KMS-11 (cell line): ENCODE results near the gene KSR2.
"Not testable (repeated sequence)": the region's sequence is repeated elsewhere in the genome, so short reads cannot be mapped to it uniquely, and the experiment has no call there.

Experiments used
- H2AFZ ChIP-seq: fragments of 200-600 bp; sonication (generic); 2 replicates; pipeline ENCODE4 v1.6.1; 2016; ENCODE audit warnings: antibody characterized with exemption, mixed run types, low read depth
- H3K27ac ChIP-seq: fragments of 200-600 bp; sonication (generic); 2 replicates; pipeline ENCODE4 v1.6.1; 2016; ENCODE audit warnings: mild to moderate bottlenecking, mixed run types
- H3K27me3 ChIP-seq: fragments of 200-600 bp; sonication (generic); 2 replicates; pipeline ENCODE4 v1.6.1; 2017; ENCODE audit warnings: mild to moderate bottlenecking, low read depth, mixed run types, moderate library complexity; ENCODE audit not compliant: insufficient read depth
- H3K36me3 ChIP-seq: fragments of 200-600 bp; sonication (generic); 2 replicates; pipeline ENCODE4 v1.6.1; 2017; ENCODE audit warnings: mild to moderate bottlenecking, mixed run types; ENCODE audit not compliant: insufficient read depth
- H3K4me1 ChIP-seq: fragments of 200-600 bp; sonication (generic); 2 replicates; pipeline ENCODE4 v1.6.1; 2016; ENCODE audit warnings: mild to moderate bottlenecking, low read depth, mixed run types; ENCODE audit not compliant: poor library complexity, severe bottlenecking
- H3K4me2 ChIP-seq: fragments of 200-600 bp; sonication (generic); 2 replicates; pipeline ENCODE4 v1.7.0; 2016; ENCODE audit warnings: mild to moderate bottlenecking, mixed run types
- H3K4me3 ChIP-seq: fragments of 200-600 bp; sonication (generic); IDR thresholded peaks from 2 replicates; pipeline ENCODE4 v1.6.1; 2017; ENCODE audit warnings: low read depth, low read length, mixed read lengths; ENCODE audit not compliant: insufficient read depth
- H3K79me2 ChIP-seq: fragments of 200-600 bp; sonication (generic); 2 replicates; pipeline ENCODE4 v1.6.1; 2016; ENCODE audit warnings: low read depth, mixed run types; ENCODE audit not compliant: insufficient read depth
- H3K9ac ChIP-seq: fragments of 200-600 bp; sonication (generic); 2 replicates; pipeline ENCODE4 v1.6.1; 2016; ENCODE audit warnings: mild to moderate bottlenecking, mixed run types
- H4K20me1 ChIP-seq: fragments of 200-600 bp; sonication (generic); 2 replicates; pipeline ENCODE4 v1.6.1; 2016; ENCODE audit warnings: mild to moderate bottlenecking, mixed run types; ENCODE audit not compliant: insufficient read depth
- TF ChIP-seq, protein P1 (sequence below): fragments of 200-600 bp; sonication (generic); conservative IDR thresholded peaks from 2 replicates; pipeline ENCODE4 v1.6.1; 2017; ENCODE audit warnings: low read depth, mild to moderate bottlenecking, antibody characterized with exemption, low read length, moderate library complexity, mixed read lengths

The KSR2 gene

DNA sequence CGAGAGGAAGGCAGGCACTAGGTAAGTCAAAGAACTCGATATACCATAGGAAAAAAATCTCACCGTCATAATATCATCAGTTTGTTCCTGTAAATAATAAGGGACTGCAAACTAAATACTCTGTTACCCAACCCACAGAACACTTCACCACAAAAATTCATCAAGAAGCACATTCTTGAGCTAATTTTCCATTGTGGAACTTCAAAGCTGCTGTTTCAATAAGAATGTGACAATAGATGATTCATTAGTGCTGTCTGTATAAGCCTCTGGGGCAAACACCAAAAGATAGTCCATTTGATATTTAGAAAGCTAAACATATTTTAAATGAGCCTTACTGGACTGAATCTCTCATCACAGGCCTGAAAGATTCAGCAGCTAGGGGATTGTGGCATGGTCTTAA lies 219.4 kb downstream of the KSR2 start:
- H3K4me1 ChIP-seq: no peaks in the 10 kb centered on the region
- H3K4me2 ChIP-seq: no peak overlapping the region
- H3K4me3 ChIP-seq: no peak overlapping the region
- H4K20me1 ChIP-seq: no peaks in the 10 kb centered on the region
- TF ChIP-seq, protein P1, sequence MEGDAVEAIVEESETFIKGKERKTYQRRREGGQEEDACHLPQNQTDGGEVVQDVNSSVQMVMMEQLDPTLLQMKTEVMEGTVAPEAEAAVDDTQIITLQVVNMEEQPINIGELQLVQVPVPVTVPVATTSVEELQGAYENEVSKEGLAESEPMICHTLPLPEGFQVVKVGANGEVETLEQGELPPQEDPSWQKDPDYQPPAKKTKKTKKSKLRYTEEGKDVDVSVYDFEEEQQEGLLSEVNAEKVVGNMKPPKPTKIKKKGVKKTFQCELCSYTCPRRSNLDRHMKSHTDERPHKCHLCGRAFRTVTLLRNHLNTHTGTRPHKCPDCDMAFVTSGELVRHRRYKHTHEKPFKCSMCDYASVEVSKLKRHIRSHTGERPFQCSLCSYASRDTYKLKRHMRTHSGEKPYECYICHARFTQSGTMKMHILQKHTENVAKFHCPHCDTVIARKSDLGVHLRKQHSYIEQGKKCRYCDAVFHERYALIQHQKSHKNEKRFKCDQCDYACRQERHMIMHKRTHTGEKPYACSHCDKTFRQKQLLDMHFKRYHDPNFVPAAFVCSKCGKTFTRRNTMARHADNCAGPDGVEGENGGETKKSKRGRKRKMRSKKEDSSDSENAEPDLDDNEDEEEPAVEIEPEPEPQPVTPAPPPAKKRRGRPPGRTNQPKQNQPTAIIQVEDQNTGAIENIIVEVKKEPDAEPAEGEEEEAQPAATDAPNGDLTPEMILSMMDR: no peak
- H3K79me2 ChIP-seq: no peaks in the 10 kb centered on the region
- H3K9ac ChIP-seq: no peak overlapping the region
- no peak overlapping the region for H2AFZ ChIP-seq
- no peak overlapping the region for H3K27ac ChIP-seq
- H3K27me3 ChIP-seq: no peaks in the 10 kb centered on the region
- no peaks in the 10 kb centered on the region for H3K36me3 ChIP-seq

DNA sequence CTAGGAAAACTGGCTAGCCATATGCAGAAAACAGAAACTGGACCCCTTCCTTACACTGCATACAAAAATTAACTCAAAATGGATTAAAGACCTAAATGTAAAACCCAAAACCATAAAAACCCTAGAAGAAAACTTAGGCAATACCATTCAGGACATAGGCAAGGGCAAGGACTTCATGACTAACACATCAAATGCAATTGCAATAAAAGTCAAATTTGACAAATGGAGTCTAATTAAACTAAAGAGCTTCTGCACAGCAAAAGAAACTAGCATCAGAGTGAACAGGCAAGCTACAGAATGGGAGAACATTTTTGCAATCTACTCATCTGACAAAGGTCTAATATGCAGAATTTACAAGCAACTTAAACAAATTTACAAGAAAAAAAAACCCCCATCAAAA lies 222.4 kb downstream of the KSR2 start:
- H3K4me2 ChIP-seq, H3K4me1 ChIP-seq: not testable (repeated sequence)

GRCh38 chr12:117744418-117744817 lies 224.4 kb downstream of the KSR2 start:
- H3K27me3 ChIP-seq: no peaks in the 10 kb centered on the region

More for the DNA sequence above, 222.4 kb downstream of the KSR2 start:
- H3K9ac ChIP-seq, H3K79me2 ChIP-seq, H2AFZ ChIP-seq, H3K36me3 ChIP-seq, H3K4me3 ChIP-seq, H3K27me3 ChIP-seq, H4K20me1 ChIP-seq, H3K27ac ChIP-seq: not testable (repeated sequence)

GRCh38 chr12:117743761-117744160 lies 225.0 kb downstream of the KSR2 start:
- no peaks in the 10 kb centered on the region for H3K36me3 ChIP-seq

More at GRCh38 chr12:117744418-117744817, 224.4 kb downstream of the KSR2 start:
- TF ChIP-seq, protein P1: no peak
- H3K9ac ChIP-seq: no peak overlapping the region
- no peak overlapping the region for H3K4me2 ChIP-seq
- H2AFZ ChIP-seq: no peak overlapping the region
- no peaks in the 10 kb centered on the region for H3K36me3 ChIP-seq
- no peak overlapping the region for H3K27ac ChIP-seq
- no peaks in the 10 kb centered on the region for H3K79me2 ChIP-seq
- H4K20me1 ChIP-seq: no peaks in the 10 kb centered on the region
- no peaks in the 10 kb centered on the region for H3K4me1 ChIP-seq
- H3K4me3 ChIP-seq: no peak overlapping the region

DNA sequence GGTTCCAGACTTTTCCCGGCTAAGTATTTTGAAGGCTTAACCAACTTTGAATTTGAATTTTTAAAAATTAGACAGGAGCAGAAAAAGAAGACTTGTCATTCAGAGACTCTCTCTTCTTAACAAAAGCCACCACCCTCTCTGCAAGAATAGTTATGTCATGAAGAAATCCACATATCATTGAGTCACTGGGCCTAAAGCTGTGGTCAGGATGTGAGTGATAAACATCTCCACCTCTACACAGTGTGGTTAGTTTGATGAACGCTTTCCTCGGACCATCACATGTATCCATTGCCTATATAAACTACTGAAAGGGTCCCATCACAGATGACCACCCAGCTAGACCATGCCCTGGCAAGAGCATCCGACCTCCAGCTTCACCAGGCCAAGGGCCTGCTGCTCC lies 226.1 kb downstream of the KSR2 start:
- Histone ChIP-seq H3K4me2 (no peak overlapping the region), H2AFZ (no peak overlapping the region), H3K9ac (no peak overlapping the region), H3K36me3 (no peaks in the 10 kb centered on the region), H3K27ac (no peak overlapping the region), H3K79me2 (no peaks in the 10 kb centered on the region), H3K4me3 (no peak overlapping the region), H4K20me1 (no peaks in the 10 kb centered on the region), H3K4me1 (no peaks in the 10 kb centered on the region), H3K27me3 (no peaks in the 10 kb centered on the region)
- TF ChIP-seq, protein P1: no peak

More at GRCh38 chr12:117743761-117744160, 225.0 kb downstream of the KSR2 start:
- no peak overlapping the region for H2AFZ ChIP-seq
- no peak overlapping the region for H3K4me3 ChIP-seq
- no peak overlapping the region for H3K27ac ChIP-seq
- no peak overlapping the region for H3K9ac ChIP-seq
- H3K4me2 ChIP-seq: no peak overlapping the region
- TF ChIP-seq, protein P1: no peak
- no peaks in the 10 kb centered on the region for H3K4me1 ChIP-seq
- no peaks in the 10 kb centered on the region for H3K79me2 ChIP-seq
- no peaks in the 10 kb centered on the region for H3K27me3 ChIP-seq
- no peaks in the 10 kb centered on the region for H4K20me1 ChIP-seq
